ENCODE data around the gene STRA6.

DNA sequence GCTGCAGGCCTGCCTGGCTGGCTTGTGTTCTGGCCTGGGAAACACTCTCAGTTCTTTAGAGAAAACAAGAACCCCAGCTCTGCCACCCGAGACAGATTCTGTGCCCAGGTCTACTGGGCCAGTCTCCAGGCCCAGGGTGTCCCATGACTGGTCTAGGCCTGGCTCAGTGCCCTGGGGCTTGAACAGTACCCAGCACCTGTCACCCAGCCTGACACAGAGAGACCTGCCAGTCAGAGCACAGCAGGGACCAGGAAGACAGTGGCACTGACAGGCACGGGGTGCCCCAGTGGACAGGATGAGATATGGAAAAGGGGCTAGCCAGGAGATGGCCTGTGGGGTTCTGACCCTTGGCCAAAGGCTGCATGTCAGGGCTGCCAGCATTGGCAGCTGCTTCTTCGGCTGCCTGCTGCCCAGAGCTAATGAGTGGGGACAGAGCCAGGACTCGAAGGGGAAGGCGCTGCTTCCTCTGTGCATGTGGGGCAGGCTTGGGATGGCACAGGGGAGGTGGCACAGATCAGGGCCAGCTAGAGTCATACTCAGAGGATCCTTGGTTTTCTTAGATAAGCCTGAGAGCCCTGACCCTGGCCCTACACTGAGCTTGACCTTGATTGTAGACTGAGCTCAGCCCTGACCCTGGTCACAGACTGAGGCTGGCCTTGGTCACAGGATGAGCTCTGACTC is 48.7 kb upstream of the STRA6 start:
- TF ChIP-seq POLR2A (IDR thresholded peaks at IDR 0.05; ENCODE audit: low read length) (no peak), GATA1 (IDR thresholded peaks at IDR 0.05; ENCODE audit: low read depth, low read length) (no peak)

Data from erythroblast (primary cell).